ENCODE results near the gene PRXL2A. TPM values are rescaled to one million over a fixed set of nuclear protein-coding genes. Genes with fewer than 3 reads are reported as not detected.

Gene PRXL2A
- total and polyA plus RNA-seq, 3 donors from 2014 or later = 102 to 106 (median 104) TPM

GRCh38 chr10:80410122-80410521 lies 1.8 kb downstream of the PRXL2A start:
- peaks cover 59% of the 10 kb centered on the region for H3K4me1 ChIP-seq

DNA sequence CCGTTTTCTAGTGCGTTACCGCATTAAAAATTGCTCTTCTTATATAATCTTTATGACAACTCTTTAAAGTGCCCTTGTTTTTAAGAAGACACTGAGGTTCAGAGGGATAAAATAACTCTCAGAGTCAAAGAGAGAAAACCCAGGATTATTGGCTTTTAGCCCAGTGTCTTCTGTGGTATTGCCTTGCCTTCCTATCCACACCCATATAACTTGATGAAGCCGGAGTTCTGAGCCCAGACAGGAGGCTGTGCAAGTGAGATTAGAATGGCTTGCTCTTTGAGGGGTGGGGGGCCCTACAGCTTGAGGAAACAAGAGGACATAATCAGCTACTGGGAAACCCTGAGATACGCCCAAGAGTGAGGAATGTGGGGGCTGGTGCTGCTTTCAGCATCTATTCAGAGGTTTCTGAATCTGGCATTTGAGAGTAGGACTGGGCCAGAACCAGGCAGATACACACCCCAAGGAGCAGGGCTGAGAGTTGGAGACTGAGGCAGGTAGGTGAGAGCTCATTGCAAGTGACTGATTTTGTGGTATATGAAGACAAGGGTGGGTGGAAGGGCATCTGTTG lies 2.3 kb downstream of the PRXL2A start:
- Histone ChIP-seq H3K27ac (peak overlapping the region; percentile 74 to 97), H3K9me3 (no peaks in the 10 kb centered on the region), H3K4me1 (peaks cover 65% of the 10 kb centered on the region), H3K4me3 (no peak overlapping the region), H3K27me3 (no peaks in the 10 kb centered on the region), H3K36me3 (ENCODE audit: low read depth, missing control alignments) (no peaks in the 10 kb centered on the region)
- WGBS, 2 donors = 58 to 61% methylated on average over 5 of the region's 5 CpGs
- TF ChIP-seq POLR2A (IDR thresholded peaks at IDR 0.05) = no peak
- TF ChIP-seq CTCF (IDR thresholded peaks at IDR 0.05) = no peak
- intact Hi-C loops (cut with DNase I; ENCODE audit: low total_unique reads) = no loop called here
- DNase-seq = no peak

More at GRCh38 chr10:80410122-80410521, 1.8 kb downstream of the PRXL2A start:
- TF ChIP-seq POLR2A (IDR thresholded peaks at IDR 0.05) (no peak), CTCF (IDR thresholded peaks at IDR 0.05) (no peak)
- Histone ChIP-seq H3K4me3 (no peak overlapping the region), H3K27me3 (no peaks in the 10 kb centered on the region), H3K27ac (peak overlapping the region; percentile 74 to 97), H3K36me3 (ENCODE audit: low read depth, missing control alignments) (no peaks in the 10 kb centered on the region), H3K9me3 (no peaks in the 10 kb centered on the region)
- no peak for DNase-seq
- intact Hi-C loops (cut with DNase I; ENCODE audit: low total_unique reads) = no loop called here
- 43% methylated on average over 2 of the region's 2 CpGs; no CpG with 5 or more reads in 1 of the 2 donors for WGBS, 2 donors

DNA sequence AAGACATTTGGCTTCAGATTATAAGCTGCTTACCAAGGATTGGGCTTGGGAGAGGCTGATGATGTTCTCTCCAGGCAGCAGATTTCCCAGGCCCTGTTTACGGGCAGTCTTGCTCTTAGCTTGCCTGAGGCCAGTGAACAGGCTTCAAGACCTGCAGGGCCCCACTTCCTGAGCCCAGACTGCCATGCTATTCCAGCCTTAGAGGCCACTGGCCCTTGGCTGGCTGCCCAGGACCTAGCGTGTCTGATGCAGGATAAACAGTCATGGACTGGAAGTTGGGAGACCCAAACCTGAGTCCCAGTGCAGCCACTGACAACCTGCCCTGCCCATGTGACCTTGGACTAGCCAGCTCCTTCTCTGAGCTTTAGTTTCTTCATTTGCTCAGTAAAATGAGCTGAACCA lies 2.9 kb downstream of the PRXL2A start:
- 38 to 42% methylated on average over 1 to 2 of the region's 2 CpGs for WGBS, 2 donors
- no peaks in the 10 kb centered on the region for H3K27me3 ChIP-seq
- no peaks in the 10 kb centered on the region for H3K36me3 ChIP-seq (ENCODE audit: low read depth, missing control alignments)
- TF ChIP-seq CTCF (IDR thresholded peaks at IDR 0.05) = no peak
- no peak for TF ChIP-seq POLR2A (IDR thresholded peaks at IDR 0.05)
- no peak for DNase-seq
- H3K4me1 ChIP-seq = peaks cover 71% of the 10 kb centered on the region
- no peak overlapping the region for H3K4me3 ChIP-seq
- H3K27ac ChIP-seq = peak overlapping the region; percentile 74 to 89
- no peaks in the 10 kb centered on the region for H3K9me3 ChIP-seq
- intact Hi-C loops (cut with DNase I; ENCODE audit: low total_unique reads) = no loop called here

- no peaks in the 10 kb centered on the region for H3K9me3 ChIP-seq
- intact Hi-C loops (cut with DNase I; ENCODE audit: low total_unique reads) = no loop called here
- H3K36me3 ChIP-seq (ENCODE audit: low read depth, missing control alignments) = no peaks in the 10 kb centered on the region
- H3K4me3 ChIP-seq = no peak overlapping the region
- WGBS, 2 donors = 68 to 83% methylated on average over 1 of the region's 1 CpG
- H3K27ac ChIP-seq = peak overlapping the region; percentile 74 to 89
- no peaks in the 10 kb centered on the region for H3K27me3 ChIP-seq
- peak; percentile 80 for DNase-seq
- TF ChIP-seq POLR2A (IDR thresholded peaks at IDR 0.05) (no peak), CTCF (IDR thresholded peaks at IDR 0.05) (no peak)
- H3K4me1 ChIP-seq = peaks cover 76% of the 10 kb centered on the region
Observed at GRCh38 chr10:80411681-80412220, 3.4 kb downstream of the PRXL2A start.

GRCh38 chr10:80412486-80412885 lies 4.1 kb downstream of the PRXL2A start:
- WGBS, 2 donors = 80 to 85% methylated on average over 5 of the region's 5 CpGs
- Histone ChIP-seq H3K27ac (peak overlapping the region; percentile 74 to 89), H3K36me3 (ENCODE audit: low read depth, missing control alignments) (no peaks in the 10 kb centered on the region), H3K9me3 (no peaks in the 10 kb centered on the region), H3K4me3 (no peak overlapping the region), H3K27me3 (no peaks in the 10 kb centered on the region), H3K4me1 (peaks cover 83% of the 10 kb centered on the region)
- intact Hi-C loops (cut with DNase I; ENCODE audit: low total_unique reads) = no loop called here
- DNase-seq = no peak
- TF ChIP-seq CTCF (IDR thresholded peaks at IDR 0.05) (no peak), POLR2A (IDR thresholded peaks at IDR 0.05) (no peak)
